Fibroblast of lung (primary cell): Measurements from ENCODE around the gene GNPDA1.

Experiments
- EZH2 ChIP-seq: IDR thresholded peaks from 2 replicates; pipeline ENCODE4 v1.5.1; 2012; ENCODE audit warnings: low read length, control low read depth, mild to moderate bottlenecking; ENCODE audit errors: missing control alignments
- TF ChIP-seq, protein P1 (sequence below), 2 donors: IDR thresholded peaks in 1 of 2; conservative IDR thresholded peaks in 1 of 2; 1 replicate in 1 of 2; 2 replicates in 1 of 2; pipeline ENCODE4 v1.5.1; 2011 to 2012; ENCODE audit warnings: low read length in 2 of 2, control low read depth in 1 of 2, inconsistent platforms in 1 of 2, low read depth in 1 of 2, mild to moderate bottlenecking in 1 of 2

DNA sequence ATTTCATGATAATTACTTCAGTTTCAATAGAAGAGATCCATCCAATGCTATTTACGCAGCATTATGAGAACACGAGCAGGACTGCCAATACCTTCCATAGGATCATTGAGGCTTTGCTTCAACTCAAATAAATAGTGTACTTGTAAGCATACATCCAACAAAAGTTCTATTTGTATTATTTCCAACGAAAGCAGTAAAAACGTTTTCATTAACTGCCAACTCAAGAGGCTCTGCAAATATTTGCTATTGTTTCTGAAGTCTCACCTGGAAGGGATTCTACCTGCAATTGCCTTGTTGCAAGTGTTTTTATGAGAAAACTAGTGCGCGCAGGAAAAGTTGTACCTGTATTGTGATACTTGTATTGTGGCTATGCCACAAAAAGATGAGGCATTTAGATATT lies 11.0 kb upstream of the GNPDA1 start:
- TF ChIP-seq, protein P1, sequence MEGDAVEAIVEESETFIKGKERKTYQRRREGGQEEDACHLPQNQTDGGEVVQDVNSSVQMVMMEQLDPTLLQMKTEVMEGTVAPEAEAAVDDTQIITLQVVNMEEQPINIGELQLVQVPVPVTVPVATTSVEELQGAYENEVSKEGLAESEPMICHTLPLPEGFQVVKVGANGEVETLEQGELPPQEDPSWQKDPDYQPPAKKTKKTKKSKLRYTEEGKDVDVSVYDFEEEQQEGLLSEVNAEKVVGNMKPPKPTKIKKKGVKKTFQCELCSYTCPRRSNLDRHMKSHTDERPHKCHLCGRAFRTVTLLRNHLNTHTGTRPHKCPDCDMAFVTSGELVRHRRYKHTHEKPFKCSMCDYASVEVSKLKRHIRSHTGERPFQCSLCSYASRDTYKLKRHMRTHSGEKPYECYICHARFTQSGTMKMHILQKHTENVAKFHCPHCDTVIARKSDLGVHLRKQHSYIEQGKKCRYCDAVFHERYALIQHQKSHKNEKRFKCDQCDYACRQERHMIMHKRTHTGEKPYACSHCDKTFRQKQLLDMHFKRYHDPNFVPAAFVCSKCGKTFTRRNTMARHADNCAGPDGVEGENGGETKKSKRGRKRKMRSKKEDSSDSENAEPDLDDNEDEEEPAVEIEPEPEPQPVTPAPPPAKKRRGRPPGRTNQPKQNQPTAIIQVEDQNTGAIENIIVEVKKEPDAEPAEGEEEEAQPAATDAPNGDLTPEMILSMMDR (conservative IDR thresholded peaks at IDR 0.05 in 1 of 2, IDR thresholded peaks at IDR 0.05 in 1 of 2; ENCODE audit: low read depth in 1 of 2, low read length in 2 of 2) = no peak
- no peak for TF ChIP-seq EZH2
